NCI-H1694 (cell line): ENCODE data around the gene GALNT16.
A peak's percentile ranks its signal among the peaks of the same experiment; 100 is the strongest.
"Not testable (repeated sequence)": the region's sequence is repeated elsewhere in the genome, so short reads cannot be mapped to it uniquely, and the experiment has no call there.

ENCODE experiments used
- DNase-seq: peaks from one replicate; lab custom pipeline; 2025; lab: John Stamatoyannopoulos, UW

The GALNT16 gene

DNA sequence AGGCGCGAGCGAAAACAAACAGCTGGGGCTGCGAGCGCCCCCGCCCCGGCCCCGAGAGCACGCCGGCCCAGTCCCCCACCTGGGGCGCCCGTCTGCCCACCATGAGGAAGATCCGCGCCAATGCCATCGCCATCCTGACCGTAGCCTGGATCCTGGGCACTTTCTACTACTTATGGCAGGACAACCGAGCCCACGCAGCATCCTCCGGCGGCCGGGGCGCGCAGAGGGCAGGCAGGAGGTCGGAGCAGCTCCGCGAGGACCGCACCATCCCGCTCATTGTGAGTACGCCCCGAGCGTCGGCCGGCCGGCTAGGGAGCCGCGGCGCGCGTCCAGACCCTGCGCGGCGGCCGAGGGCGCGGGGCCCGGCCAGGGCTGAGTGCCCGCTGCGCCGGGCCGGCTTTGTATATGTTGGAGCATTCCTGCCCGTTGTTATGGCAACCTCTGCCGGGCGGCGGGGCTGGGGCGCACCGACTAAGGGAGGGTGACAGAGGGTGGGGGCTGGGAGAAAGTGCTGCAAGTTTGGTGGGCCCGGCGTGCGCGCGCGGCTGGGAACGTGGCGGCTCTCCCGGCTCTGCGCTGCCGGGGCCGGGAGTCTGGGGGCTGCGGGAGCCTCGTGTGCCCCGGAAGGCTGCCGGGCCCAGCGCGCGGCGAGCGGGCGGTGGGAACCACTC lies 367 bp downstream of the GALNT16 start:
- DNase-seq = no peak

GRCh38 chr14:69260861-69261564 lies 1.1 kb downstream of the GALNT16 start:
- DNase-seq = peak; percentile 28

DNA sequence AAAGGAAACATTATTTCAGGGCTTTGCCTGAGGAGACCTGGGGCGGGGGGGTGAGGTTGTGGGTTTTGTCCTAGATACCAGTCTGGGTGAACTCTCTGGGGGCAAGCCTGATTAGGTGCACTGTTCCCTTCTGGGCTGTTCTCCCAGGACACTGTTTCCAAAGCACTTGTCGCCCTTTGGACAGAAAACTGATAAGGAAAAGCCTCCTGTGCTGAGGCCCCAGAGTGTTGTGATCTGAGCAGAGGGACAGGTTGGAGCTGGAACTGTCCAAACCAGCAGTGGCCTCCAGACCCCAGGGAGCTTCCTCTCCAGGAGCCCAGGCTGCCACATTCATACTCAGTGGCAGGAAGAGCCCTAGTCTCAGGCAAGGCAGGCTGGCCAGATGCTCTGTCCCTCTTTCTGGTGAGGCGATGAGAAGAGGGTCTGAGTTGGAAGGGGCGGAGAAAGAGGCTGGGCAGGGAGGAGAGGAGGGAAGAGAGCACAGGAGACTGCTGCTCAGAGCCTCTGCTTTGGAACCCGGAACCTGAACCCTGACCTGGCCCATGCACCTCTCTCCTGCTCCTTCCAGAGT lies 1.9 kb downstream of the GALNT16 start:
- no peak for DNase-seq

DNA sequence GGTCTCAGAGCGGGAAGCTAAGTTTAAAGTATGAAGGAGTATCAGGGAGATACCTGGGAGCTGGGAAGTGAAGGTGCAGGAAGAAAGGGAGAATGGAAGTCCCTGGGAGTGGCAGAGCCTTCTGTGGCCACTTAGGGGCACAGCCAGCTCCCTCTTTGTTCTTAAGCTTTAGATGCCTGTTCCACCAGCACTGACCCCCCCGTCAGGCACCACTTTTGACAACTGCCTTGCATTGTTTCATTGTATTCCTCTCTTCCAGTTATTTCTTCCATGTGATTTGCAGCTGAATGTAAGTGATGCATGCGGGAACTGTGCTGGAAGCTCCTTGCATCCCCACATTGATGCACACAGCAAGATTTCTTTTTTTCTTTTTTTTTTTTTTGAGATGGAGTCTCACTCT lies 2.6 kb downstream of the GALNT16 start:
- no peak for DNase-seq

GRCh38 chr14:69263364-69263763 lies 3.4 kb downstream of the GALNT16 start:
- peak; percentile 90 for DNase-seq

- DNase-seq = no peak
Measured at GRCh38 chr14:69263771-69264170, 3.8 kb downstream of the GALNT16 start.

DNA sequence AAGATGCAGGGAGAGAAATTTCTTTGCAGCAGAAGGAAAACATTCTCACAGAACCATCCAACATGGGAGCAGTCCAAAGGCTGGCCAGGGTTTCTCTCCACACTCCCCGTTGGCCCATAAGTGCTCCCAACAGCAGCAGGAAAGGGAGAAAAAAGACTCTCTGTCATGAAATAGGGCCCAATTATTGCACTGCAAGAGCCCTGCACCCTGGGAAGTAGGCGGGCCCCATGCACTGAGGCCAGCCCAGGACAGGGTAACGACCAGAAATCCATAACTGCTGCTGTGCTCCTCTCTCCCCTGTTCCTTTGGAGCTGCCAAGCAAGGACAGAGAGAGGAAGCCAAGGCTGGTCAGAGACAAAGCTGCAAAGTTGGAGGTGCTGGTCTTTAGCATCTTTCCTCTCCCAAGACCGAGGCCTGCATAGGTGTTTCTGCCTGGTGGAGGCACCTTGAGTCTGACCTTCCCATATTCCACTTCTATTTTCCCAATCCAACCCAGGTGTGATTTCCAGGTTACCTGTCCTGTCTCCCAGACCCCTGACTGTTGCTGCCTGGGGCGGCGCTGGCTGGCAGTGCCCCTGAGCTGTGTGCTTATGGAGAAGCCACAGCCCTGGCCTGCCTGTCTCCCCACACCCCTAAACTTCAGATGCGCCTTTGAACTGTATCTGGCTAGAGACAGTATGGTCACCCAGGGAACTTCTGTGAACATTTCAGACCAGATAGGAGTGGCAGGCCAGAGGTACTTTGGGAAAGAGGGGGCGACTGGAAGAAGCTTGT lies 6.8 kb downstream of the GALNT16 start:
- DNase-seq = no peak

GRCh38 chr14:69267492-69267891 lies 7.5 kb downstream of the GALNT16 start:
- no peak for DNase-seq

GRCh38 chr14:69268223-69268622 lies 8.3 kb downstream of the GALNT16 start:
- no peak for DNase-seq

- DNase-seq = no peak
Measured at GRCh38 chr14:69268763-69269162, 8.8 kb downstream of the GALNT16 start.

GRCh38 chr14:69269381-69269780 lies 9.4 kb downstream of the GALNT16 start:
- DNase-seq = no peak

DNA sequence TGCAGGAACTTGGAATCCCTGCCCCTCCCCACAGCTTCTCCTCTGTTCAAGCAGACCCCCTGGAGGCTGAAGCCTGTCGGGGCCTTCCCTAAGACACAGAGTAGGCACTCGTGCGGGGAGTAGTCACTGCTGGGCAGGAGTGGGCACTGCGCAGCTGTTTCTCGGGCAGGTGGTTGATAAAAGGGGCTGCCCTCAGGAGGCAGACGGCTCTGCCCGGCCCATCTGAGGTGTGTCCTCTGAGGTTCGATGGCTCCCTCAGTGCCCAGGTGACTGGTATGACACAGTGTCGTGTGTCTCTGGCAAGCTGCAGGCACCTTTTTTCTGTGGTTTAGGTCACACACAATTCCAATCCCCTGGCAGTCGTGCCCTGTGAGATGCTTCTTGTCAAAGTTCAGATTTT lies 10.1 kb downstream of the GALNT16 start:
- no peak for DNase-seq

DNA sequence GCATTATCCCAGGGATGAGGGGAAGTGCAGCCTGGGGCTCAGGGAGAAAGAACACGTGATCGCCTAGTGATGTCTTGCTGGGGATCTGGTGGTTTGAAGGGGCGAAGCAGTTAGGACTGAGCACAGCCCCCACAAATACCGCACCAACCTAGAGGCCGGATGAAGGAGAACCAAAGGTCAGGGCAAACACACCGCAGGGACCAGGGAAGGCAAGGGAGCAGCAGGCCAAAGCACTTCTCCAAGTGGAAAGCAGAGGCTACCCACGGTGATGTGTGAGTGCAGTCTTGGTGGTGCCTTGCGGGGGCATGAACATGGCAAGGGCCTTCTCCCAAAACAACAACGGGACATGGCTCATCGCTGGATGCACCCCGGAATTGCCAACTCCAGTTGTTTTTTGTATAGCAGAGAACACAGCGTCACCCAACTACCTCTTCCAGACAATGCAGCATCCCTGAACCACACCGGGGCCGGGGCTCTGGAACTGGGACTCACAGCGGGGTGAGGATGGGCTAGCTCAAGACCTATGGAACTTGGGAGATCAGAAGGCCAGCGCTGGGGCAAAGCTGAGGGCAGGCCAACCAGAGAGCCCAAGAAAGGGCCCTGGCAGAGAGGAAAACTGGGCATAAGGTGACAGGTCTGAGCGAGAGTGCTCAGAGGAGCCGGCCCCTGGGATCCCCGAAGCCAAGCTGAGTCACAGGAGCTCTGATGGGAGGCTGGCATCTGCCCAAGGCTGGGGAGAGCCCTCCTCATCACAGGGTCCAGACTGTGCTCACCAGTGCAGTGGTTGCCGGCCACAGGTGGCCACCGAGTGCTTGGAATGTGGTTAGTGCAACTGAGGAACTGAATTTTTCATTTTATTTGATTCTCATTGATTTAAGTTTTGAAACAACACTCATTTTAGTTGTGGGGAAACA lies 11.1 kb downstream of the GALNT16 start:
- no peak for DNase-seq

GRCh38 chr14:69274321-69274720 lies 14.4 kb downstream of the GALNT16 start:
- DNase-seq = no peak

DNA sequence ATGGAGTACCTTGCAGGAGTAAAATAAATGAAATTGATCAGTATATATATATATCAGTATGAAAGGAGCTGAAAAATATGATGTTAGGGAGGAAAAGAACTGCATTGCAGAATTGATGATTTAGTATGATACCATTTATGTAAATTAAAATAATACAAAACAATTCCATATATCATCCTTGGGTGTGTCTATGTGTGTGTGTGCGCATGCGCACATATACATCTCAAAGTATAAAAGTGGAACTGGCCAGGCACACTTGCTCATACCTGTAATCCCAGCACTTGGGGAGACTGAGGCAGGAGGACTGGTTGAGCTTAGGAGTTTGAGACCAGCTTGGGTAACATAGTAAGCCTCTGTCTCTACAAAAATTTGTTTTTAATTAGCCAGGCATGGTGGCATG lies 15.4 kb downstream of the GALNT16 start:
- no peak for DNase-seq

GRCh38 chr14:69277356-69277755 lies 17.4 kb downstream of the GALNT16 start:
- not testable (repeated sequence) for DNase-seq

DNA sequence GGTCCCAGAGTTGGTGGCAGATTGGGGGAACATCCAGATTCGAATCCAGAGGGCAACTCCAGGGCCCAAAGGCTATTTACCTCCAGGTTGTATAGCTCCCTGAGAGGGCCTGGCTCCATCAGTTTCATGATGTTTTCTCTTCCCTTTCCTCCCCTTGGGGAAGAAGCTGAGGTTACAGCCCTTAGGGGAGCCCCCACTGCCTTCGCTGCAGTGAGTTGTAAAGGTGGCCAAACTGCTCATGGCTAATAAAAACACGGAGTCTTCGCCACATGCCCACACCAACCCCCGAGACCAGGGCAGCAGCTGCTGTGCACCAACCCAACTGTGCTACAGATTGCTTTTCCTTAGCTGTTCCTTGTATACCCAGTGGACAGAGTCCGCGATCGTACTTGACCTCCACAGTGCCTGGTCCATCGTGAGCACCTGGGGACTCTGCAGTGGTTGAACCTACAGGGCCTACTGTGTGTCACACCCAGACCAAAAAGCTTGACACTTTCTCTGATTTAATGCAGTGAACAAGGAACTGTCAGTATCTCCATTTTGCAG lies 20.9 kb downstream of the GALNT16 start:
- DNase-seq = no peak

DNA sequence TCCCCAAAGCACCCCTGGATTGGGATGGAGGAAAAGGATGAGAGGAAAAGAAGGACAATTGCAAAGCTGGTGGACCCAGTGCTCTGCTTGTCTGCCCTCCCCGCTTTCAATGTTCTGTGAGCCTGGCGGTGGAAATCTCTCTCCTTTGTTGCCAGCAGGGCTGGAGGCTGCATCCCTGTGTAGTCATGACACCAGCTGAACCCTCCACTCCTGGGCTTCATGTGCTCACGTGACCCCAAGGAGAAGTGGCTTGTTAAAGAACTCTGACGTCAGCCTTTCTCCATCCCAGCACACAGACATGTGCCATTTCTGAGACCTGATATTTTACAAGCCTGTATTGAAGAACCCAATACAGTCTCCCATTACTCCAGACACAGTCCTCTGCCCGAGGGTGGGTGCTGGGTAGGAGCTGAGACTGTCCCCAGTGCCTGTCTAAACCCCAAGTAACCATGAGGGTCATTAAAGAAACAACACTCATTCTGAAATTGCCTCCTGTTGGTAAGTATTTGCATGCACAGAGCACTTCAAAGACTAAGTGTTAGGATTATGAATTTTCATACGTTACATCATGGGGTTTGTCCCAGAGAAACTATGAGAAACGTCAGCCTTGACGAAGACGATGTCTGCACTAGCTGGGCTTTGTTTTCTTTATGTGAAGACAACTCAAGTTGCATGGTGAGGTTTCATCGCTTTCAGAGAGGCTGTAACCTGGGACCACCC lies 21.7 kb downstream of the GALNT16 start:
- DNase-seq = no peak

GRCh38 chr14:69282448-69282847 lies 22.5 kb downstream of the GALNT16 start:
- DNase-seq = no peak

DNA sequence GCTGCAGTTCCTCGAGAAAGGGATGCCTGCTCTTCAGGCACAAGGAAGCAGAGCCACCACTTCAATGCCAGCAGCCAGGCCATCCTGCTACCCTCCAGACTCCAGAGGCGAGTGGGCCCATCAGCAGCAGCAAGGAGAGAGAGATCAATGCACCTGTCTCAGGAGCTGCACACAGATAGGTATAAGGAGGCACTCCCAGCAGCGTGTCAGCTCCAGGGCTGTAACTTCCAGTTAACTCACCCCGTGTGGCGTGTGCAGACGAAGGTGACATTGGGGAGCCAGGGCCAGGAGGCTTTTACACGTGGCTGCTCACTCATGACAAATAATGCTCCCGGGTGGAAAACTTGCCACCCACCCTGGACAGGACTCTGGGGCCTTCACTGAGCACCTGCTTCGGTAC lies 24.2 kb downstream of the GALNT16 start:
- no peak for DNase-seq
